GM12878 (cell line): ENCODE measurements around the gene MLIP. TPM values are rescaled to one million over a fixed set of nuclear protein-coding genes. Genes with fewer than 3 reads are reported as not detected.

Source experiments
- ATAC-seq: fragments of 200-7000 bp; cut with Tn5 transposase; 3 replicates; pipeline ENCODE4 v1.9.1; 2020; ENCODE audit warnings: mild to moderate bottlenecking, moderate library complexity
- BruUV-seq: library from RNA; stranded (reverse); fragments of 400-500 nt; replicated peaks from 2 replicates; lab custom pipeline; 2021; lab: Mats Ljungman, UMichigan
- CTCF ChIA-PET: fragments of 300-600 bp; sonication (Branson Sonifier 250); formaldehyde crosslinking; extraction: SDS; loops from one replicate; lab custom pipeline; 2021; ENCODE audit warnings: inconsistent platforms; lab: Yijun Ruan, JAX
- POLR2A ChIA-PET: fragments of 350-600 bp; formaldehyde crosslinking; extraction: SDS; loops from one replicate; lab custom pipeline; 2021; ENCODE audit warnings: inconsistent platforms; lab: Charles Lee
- RAD21 ChIA-PET: fragments of 300-600 bp; sonication (Branson Sonifier 250); formaldehyde crosslinking; loops from one replicate; lab custom pipeline; 2023; ENCODE audit warnings: antibody characterized with exemption; ENCODE audit not compliant: unreplicated experiment; lab: Charles Lee
- SMC1A ChIA-PET: fragments of 300-600 bp; sonication (Branson Sonifier 250); formaldehyde crosslinking; loops from one replicate; lab custom pipeline; 2023; ENCODE audit not compliant: unreplicated experiment, uncharacterized antibody; lab: Charles Lee
- DNase-seq: peaks from one replicate; pipeline ENCODE4 v3.0.0-alpha.2; 2011; ENCODE audit warnings: low read depth, low spot score
- FAIRE-seq: peaks from 3 replicates; lab custom pipeline; 2011; peaks lifted over from hg19 to GRCh38; lab: Jason Lieb, UNC
- H2AFZ ChIP-seq: 2 replicates; pipeline ENCODE4 v1.6.0; 2011; ENCODE audit warnings: low read depth, low read length, control low read depth; ENCODE audit not compliant: control insufficient read depth
- H3K27ac ChIP-seq: 2 replicates; pipeline ENCODE4 v1.5.1; 2011; ENCODE audit warnings: control low read depth; ENCODE audit not compliant: control insufficient read depth, insufficient read depth
- H3K27me3 ChIP-seq, 2 experiments: replicated peaks in 1 of 2; 2 replicates each; pipeline versions ENCODE4 v1.6.0 to v1.6.1; 2011; ENCODE audit warnings: low read length in 1 of 2; ENCODE audit not compliant: control insufficient read depth in 2 of 2, insufficient read depth in 2 of 2
- H3K36me3 ChIP-seq, 2 experiments: 2 replicates each; pipeline ENCODE4 v1.5.1; 2011; ENCODE audit warnings: low read length in 1 of 2; ENCODE audit not compliant: control insufficient read depth in 2 of 2, insufficient read depth in 2 of 2
- H3K4me1 ChIP-seq: 2 replicates; pipeline ENCODE4 v1.6.1; 2011; ENCODE audit warnings: mild to moderate bottlenecking, low read length, moderate library complexity, mixed read lengths; ENCODE audit not compliant: control insufficient read depth, insufficient read depth
- H3K4me2 ChIP-seq: 2 replicates; pipeline ENCODE4 v1.6.0; 2011; ENCODE audit warnings: control low read depth; ENCODE audit not compliant: control insufficient read depth, insufficient read depth
- H3K4me3 ChIP-seq: fragments of 200-600 bp; sonication (generic); 2 replicates; pipeline ENCODE4 v1.5.1; 2016
- H3K79me2 ChIP-seq: 2 replicates; pipeline ENCODE4 v1.6.0; 2011; ENCODE audit warnings: low read length; ENCODE audit not compliant: control insufficient read depth, insufficient read depth
- H3K9ac ChIP-seq: 2 replicates; pipeline ENCODE4 v1.8.0; 2011; ENCODE audit warnings: low read length, control low read depth, mixed read lengths; ENCODE audit not compliant: control insufficient read depth, insufficient read depth
- H3K9me3 ChIP-seq: replicated peaks from 3 replicates; pipeline ENCODE4 v1.5.1; 2011; ENCODE audit warnings: mild to moderate bottlenecking, low read length; ENCODE audit not compliant: control insufficient read depth, insufficient read depth
- H4K20me1 ChIP-seq: 2 replicates; pipeline ENCODE4 v1.6.0; 2011; ENCODE audit not compliant: control insufficient read depth, insufficient read depth
- ATF7 ChIP-seq: fragments of 450-650 bp; IDR thresholded peaks from 2 replicates; pipeline ENCODE4 v1.6.1; 2016; ENCODE audit warnings: low read depth, mild to moderate bottlenecking
- CBX3 ChIP-seq: fragments of 200-600 bp; sonication (generic); IDR thresholded peaks from 2 replicates; pipeline ENCODE4 v1.6.1; 2016; ENCODE audit warnings: low read depth, borderline replicate concordance
- DPF2 ChIP-seq: fragments of 450-650 bp; IDR thresholded peaks from 2 replicates; pipeline ENCODE4 v1.6.1; 2017; ENCODE audit warnings: mild to moderate bottlenecking
- IKZF1 ChIP-seq: fragments of 450-650 bp; conservative IDR thresholded peaks from 2 replicates; pipeline ENCODE4 v1.6.1; 2017; ENCODE audit warnings: antibody characterized with exemption, mild to moderate bottlenecking
- IRF3 ChIP-seq: fragments of 450-650 bp; IDR thresholded peaks from 2 replicates; pipeline ENCODE4 v1.6.1; 2014; ENCODE audit warnings: mild to moderate bottlenecking
- MTA2 ChIP-seq: fragments of 450-650 bp; IDR thresholded peaks from 2 replicates; pipeline ENCODE4 v1.6.1; 2016; ENCODE audit warnings: low read depth, mild to moderate bottlenecking, moderate library complexity
- NFIC ChIP-seq: IDR thresholded peaks from 2 replicates; pipeline ENCODE4 v1.6.1; 2012; ENCODE audit warnings: low read depth, mild to moderate bottlenecking, inconsistent platforms, low read length, moderate library complexity
- RCOR1 ChIP-seq: conservative IDR thresholded peaks from 2 replicates; pipeline ENCODE4 v1.6.1; 2012; ENCODE audit warnings: low read depth, low read length, improper control_type of control experiment
- RUNX3 ChIP-seq: IDR thresholded peaks from 2 replicates; pipeline ENCODE4 v1.6.1; 2012; ENCODE audit warnings: low read length, inconsistent platforms
- SREBF2 ChIP-seq: IDR thresholded peaks from 2 replicates; pipeline ENCODE4 v1.6.1; 2012; ENCODE audit warnings: mild to moderate bottlenecking, low read length
- TCF3 ChIP-seq: IDR thresholded peaks from 2 replicates; pipeline ENCODE4 v1.6.1; 2012; ENCODE audit warnings: low read depth, mild to moderate bottlenecking, low read length, borderline replicate concordance; ENCODE audit not compliant: insufficient read depth
- ZBTB4 ChIP-seq: fragments of 450-650 bp; formaldehyde crosslinking; IDR thresholded peaks from 2 replicates; pipeline ENCODE4 v1.4.0; 2022; ENCODE audit warnings: mild to moderate bottlenecking, moderate library complexity
- WGBS: methylation state at CpG from one replicate; pipeline ENCODE4 v1.1.6; 2016; ENCODE audit warnings: low lambda C conversion rate; ENCODE audit not compliant: insufficient replicate concordance, insufficient coverage; ENCODE audit errors: missing lambda C conversion rate; 5-methylcytosine and 5-hydroxymethylcytosine counted together
- in situ Hi-C: fragments of 300-500 bp; cut with MboI; formaldehyde crosslinking; loops from 9 replicates; pipeline ENCODE4 v1.14.3; 2018; ENCODE audit warnings: mixed read lengths
- intact Hi-C: fragments of 100-400 bp; cut with micrococcal nuclease; formaldehyde crosslinking; loops from one replicate; pipeline ENCODE4 v1.14.2; 2022; ENCODE audit not compliant: unreplicated experiment
- polyA plus RNA-seq, 11 experiments: library from polyadenylated mRNA; depleted of rRNA in 4 of 11; unstranded in 6 of 11; stranded (reverse) in 5 of 11; fragments of >200 nt; fragmentation: Nextera tagmentation in 4 of 11; fragmentation: Illumina TruSeq in 1 of 11; extraction: Ambion mirVana in 4 of 11; extraction: Trizol in 1 of 11; gene quantifications; 1 replicate in 1 of 11; 2 replicates in 10 of 11; pipeline versions ENCODE4 v1.2.1 to v1.2.3, GENCODE V29; 2011 to 2016; ENCODE audit warnings: inconsistent platforms in 2 of 11, missing spikeins in 2 of 11, low read depth in 1 of 11
- total RNA-seq, 4 experiments: library from RNA; depleted of rRNA in 3 of 4; stranded (reverse); fragments of >200 nt in 3 of 4; fragmentation: Illumina TruSeq in 1 of 4; extraction: Trizol in 1 of 4; gene quantifications; 2 replicates each; pipeline versions ENCODE4 v1.2.1 to v1.2.3, GENCODE V29; 2013 to 2021
- TF ChIP-seq, protein P1 (sequence below): fragments of 450-650 bp; IDR thresholded peaks from 2 replicates; pipeline ENCODE4 v1.6.1; 2016; ENCODE audit warnings: mild to moderate bottlenecking
- TF ChIP-seq, protein P2 (sequence below): IDR thresholded peaks from 2 replicates; pipeline ENCODE4 v1.6.1; 2012; ENCODE audit warnings: low read depth, low read length, improper control_type of control experiment

The MLIP gene
- total and polyA plus RNA-seq, 10 of the 15 experiments (the other 5 are each of a cell fraction or from before 2014, with no cell fraction given) = not detected

DNA sequence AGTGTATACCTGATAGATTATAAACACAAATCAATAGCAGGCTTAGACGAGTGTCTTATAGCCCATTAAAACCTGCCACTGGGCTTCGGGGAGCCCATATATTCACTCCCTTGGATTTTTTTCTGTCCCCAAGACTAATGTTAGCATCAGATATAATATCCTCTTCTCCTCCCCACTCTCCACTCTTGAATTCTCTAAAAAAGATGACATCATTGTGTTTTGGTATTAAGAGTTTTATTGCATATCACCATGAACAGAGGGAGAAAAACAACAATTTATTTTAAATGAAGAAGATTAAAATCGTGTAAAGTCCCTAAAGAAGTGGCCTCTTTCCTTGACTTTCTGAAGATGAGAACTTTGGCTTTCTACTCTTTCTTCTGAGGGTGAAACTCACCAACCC lies 84.4 kb downstream of the MLIP start:
- in situ Hi-C loops = no loop called here

GRCh38 chr6:54196905-54197304 lies 85.7 kb downstream of the MLIP start:
- ChIA-PET SMC1A (no interaction called here), POLR2A (no interaction called here), CTCF (no interaction called here), RAD21 (no interaction called here)
- H3K4me1 ChIP-seq = no peaks in the 10 kb centered on the region
- H3K27me3 ChIP-seq = no peaks in the 10 kb centered on the region; a peak in 1 of 4 replicates
- H3K27ac ChIP-seq = no peak overlapping the region
- H4K20me1 ChIP-seq = no peaks in the 10 kb centered on the region
- BruUV-seq = no TSS peak
- 18% methylated on average over 3 of the region's 3 CpGs for WGBS
- no peak overlapping the region for H2AFZ ChIP-seq
- intact Hi-C loops (no loop called here), in situ Hi-C loops (no loop called here)
- H3K4me2 ChIP-seq = no peak overlapping the region
- H3K4me3 ChIP-seq = no peak overlapping the region
- FAIRE-seq = no peak
- H3K9me3 ChIP-seq = no peaks in the 10 kb centered on the region
- no peak overlapping the region for H3K9ac ChIP-seq
- H3K79me2 ChIP-seq = no peaks in the 10 kb centered on the region
- no peaks in the 10 kb centered on the region for H3K36me3 ChIP-seq
- DNase-seq = no peak
- ATAC-seq = no peak
- no peak for TF ChIP-seq CBX3
- TF ChIP-seq NFIC = no peak
- TF ChIP-seq TCF3 = no peak
- TF ChIP-seq, protein P1, sequence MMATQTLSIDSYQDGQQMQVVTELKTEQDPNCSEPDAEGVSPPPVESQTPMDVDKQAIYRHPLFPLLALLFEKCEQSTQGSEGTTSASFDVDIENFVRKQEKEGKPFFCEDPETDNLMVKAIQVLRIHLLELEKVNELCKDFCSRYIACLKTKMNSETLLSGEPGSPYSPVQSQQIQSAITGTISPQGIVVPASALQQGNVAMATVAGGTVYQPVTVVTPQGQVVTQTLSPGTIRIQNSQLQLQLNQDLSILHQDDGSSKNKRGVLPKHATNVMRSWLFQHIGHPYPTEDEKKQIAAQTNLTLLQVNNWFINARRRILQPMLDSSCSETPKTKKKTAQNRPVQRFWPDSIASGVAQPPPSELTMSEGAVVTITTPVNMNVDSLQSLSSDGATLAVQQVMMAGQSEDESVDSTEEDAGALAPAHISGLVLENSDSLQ = no peak
- TF ChIP-seq IKZF1 = no peak
- no peak for TF ChIP-seq IRF3
- no peak for TF ChIP-seq DPF2
- TF ChIP-seq MTA2 = no peak
- TF ChIP-seq, protein P2, sequence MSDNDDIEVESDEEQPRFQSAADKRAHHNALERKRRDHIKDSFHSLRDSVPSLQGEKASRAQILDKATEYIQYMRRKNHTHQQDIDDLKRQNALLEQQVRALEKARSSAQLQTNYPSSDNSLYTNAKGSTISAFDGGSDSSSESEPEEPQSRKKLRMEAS = no peak
- no peak for TF ChIP-seq SREBF2
- TF ChIP-seq ZBTB4 = no peak
- TF ChIP-seq RCOR1 = no peak

More for the DNA sequence above, 84.4 kb downstream of the MLIP start:
- H3K4me1 ChIP-seq = no peaks in the 10 kb centered on the region
- CTCF ChIA-PET = no interaction called here
- no peaks in the 10 kb centered on the region; a peak in 1 of 4 replicates for H3K27me3 ChIP-seq
- no peak for ATAC-seq
- no peak overlapping the region for H3K9ac ChIP-seq
- intact Hi-C loops = no loop called here
- TF ChIP-seq ATF7 = 0 out of 2 replicates have a peak, but pooled peaks have one; percentile 16
- TF ChIP-seq RUNX3 = no peak
- no peak for DNase-seq
- no peak overlapping the region for H3K4me2 ChIP-seq
- RAD21 ChIA-PET = no interaction called here
- no peaks in the 10 kb centered on the region for H3K9me3 ChIP-seq
- no TSS peak for BruUV-seq
- POLR2A ChIA-PET = no interaction called here
- H3K27ac ChIP-seq = no peak overlapping the region
- 10% methylated on average over 3 of the region's 3 CpGs for WGBS
- no peaks in the 10 kb centered on the region for H3K36me3 ChIP-seq
- H2AFZ ChIP-seq = no peak overlapping the region
- H3K79me2 ChIP-seq = no peaks in the 10 kb centered on the region
- SMC1A ChIA-PET = no interaction called here
- no peak overlapping the region for H3K4me3 ChIP-seq
- FAIRE-seq = no peak
- no peaks in the 10 kb centered on the region for H4K20me1 ChIP-seq
